CD4-positive, alpha-beta T cell treated with Interleukin-4 for 1 hour (primary cell): ENCODE results near the gene NYNRIN.

Source experiments
- DNase-seq, 2 donors: peaks; one replicate each; pipeline ENCODE4 v3.0.0-alpha.2; 2020 to 2022

The NYNRIN gene

GRCh38 chr14:24461336-24461735 is 62.5 kb downstream of the NYNRIN start:
- DNase-seq: no peak

- DNase-seq: no peak
These were observed 64.4 kb downstream of the NYNRIN start for GRCh38 chr14:24463017-24463883.

GRCh38 chr14:24463884-24464785 is 65.3 kb downstream of the NYNRIN start:
- DNase-seq: no peak

- DNase-seq: no peak
These were observed 66.6 kb downstream of the NYNRIN start for GRCh38 chr14:24465368-24465767.

GRCh38 chr14:24465805-24466204 is 67.0 kb downstream of the NYNRIN start:
- DNase-seq: no peak
